WTC11 (cell line): ENCODE measurements around the gene LYST. TPM values are rescaled to one million over a fixed set of nuclear protein-coding genes. Genes with fewer than 3 reads are reported as not detected.

Source experiments
- ATAC-seq: fragments of 200-7000 bp; cut with Tn5 transposase; 2 replicates; pipeline ENCODE4 v1.10.0; 2021; ENCODE audit warnings: mild to moderate bottlenecking, moderate library complexity
- CTCF ChIA-PET: fragments of 300-600 bp; sonication (Branson Sonifier 250); formaldehyde crosslinking; loops from one replicate; lab custom pipeline; 2021; ENCODE audit warnings: antibody characterized with exemption; lab: Charles Lee
- POLR2A ChIA-PET: fragments of 350-600 bp; sonication (Branson Sonifier 250); formaldehyde crosslinking; loops from one replicate; lab custom pipeline; 2021; ENCODE audit warnings: antibody characterized with exemption; lab: Charles Lee
- DNase-seq: peaks from one replicate; pipeline ENCODE4 v3.0.0; 2021; ENCODE audit warnings: low spot score
- H3K27ac Mint-ChIP-seq: 2 replicates; pipeline ENCODE4 v1.8.0; 2021; ENCODE audit warnings: mixed read lengths
- H3K27me3 Mint-ChIP-seq: 2 replicates; pipeline ENCODE4 v1.8.0; 2021; ENCODE audit warnings: low read depth, mild to moderate bottlenecking, moderate library complexity, mixed read lengths
- H3K36me3 Mint-ChIP-seq: 2 replicates; pipeline ENCODE4 v1.8.0; 2021; ENCODE audit warnings: mixed read lengths
- H3K4me1 Mint-ChIP-seq: 2 replicates; pipeline ENCODE4 v1.8.0; 2022; ENCODE audit warnings: mixed read lengths
- H3K4me3 Mint-ChIP-seq: 2 replicates; pipeline ENCODE4 v1.8.0; 2021; ENCODE audit warnings: mild to moderate bottlenecking, moderate library complexity, mixed read lengths
- H3K9me3 Mint-ChIP-seq: 2 replicates; pipeline ENCODE4 v1.8.0; 2021; ENCODE audit warnings: mixed read lengths
- CREB1 ChIP-seq: sonication (generic); formaldehyde crosslinking; IDR thresholded peaks from 2 replicates; pipeline ENCODE4 v1.8.0; 2023; ENCODE audit warnings: mild to moderate bottlenecking, missing genetic modification reagents
- CREM ChIP-seq: sonication (generic); formaldehyde crosslinking; IDR thresholded peaks from 2 replicates; pipeline ENCODE4 v1.8.1; 2022; ENCODE audit warnings: mild to moderate bottlenecking, missing genetic modification reagents, moderate library complexity
- CTCF ChIP-seq: fragments of 200-600 bp; IDR thresholded peaks from 2 replicates; pipeline ENCODE4 v1.8.0; 2022; ENCODE audit warnings: antibody characterized with exemption
- GABPB1 ChIP-seq: sonication (generic); formaldehyde crosslinking; IDR thresholded peaks from 2 replicates; pipeline ENCODE4 v1.8.1; 2023; ENCODE audit warnings: mild to moderate bottlenecking, missing genetic modification reagents
- KAT7 ChIP-seq: sonication (generic); formaldehyde crosslinking; IDR thresholded peaks from 2 replicates; pipeline ENCODE4 v1.8.1; 2023; ENCODE audit warnings: missing genetic modification reagents, mild to moderate bottlenecking, borderline replicate concordance
- MLX ChIP-seq: sonication (generic); formaldehyde crosslinking; IDR thresholded peaks from 2 replicates; pipeline ENCODE4 v1.8.1; 2023; ENCODE audit warnings: mild to moderate bottlenecking, missing genetic modification reagents, moderate library complexity
- MXD4 ChIP-seq: fragments of 250-450 bp; sonication (Bioruptor Pico); IDR thresholded peaks from 2 replicates; pipeline ENCODE4 v1.8.0; 2021; ENCODE audit warnings: mild to moderate bottlenecking, moderate library complexity, borderline replicate concordance
- NFYB ChIP-seq: sonication (generic); formaldehyde crosslinking; conservative IDR thresholded peaks from 2 replicates; pipeline ENCODE4 v1.8.0; 2022; ENCODE audit warnings: low read depth, missing genetic modification reagents
- NR1H2 ChIP-seq: sonication (generic); formaldehyde crosslinking; IDR thresholded peaks from 2 replicates; pipeline ENCODE4 v1.9.0; 2021; ENCODE audit warnings: mild to moderate bottlenecking, moderate library complexity, missing genetic modification reagents
- RELA ChIP-seq: sonication (generic); formaldehyde crosslinking; IDR thresholded peaks from 2 replicates; pipeline ENCODE4 v1.8.1; 2022; ENCODE audit warnings: missing genetic modification reagents, mild to moderate bottlenecking, borderline replicate concordance
- TP53 ChIP-seq: sonication (generic); formaldehyde crosslinking; IDR thresholded peaks from 2 replicates; pipeline ENCODE4 v1.8.1; 2023; ENCODE audit warnings: mild to moderate bottlenecking, missing genetic modification reagents
- ZNF263 ChIP-seq: sonication (generic); formaldehyde crosslinking; IDR thresholded peaks from 2 replicates; pipeline ENCODE4 v1.8.1; 2022; ENCODE audit warnings: low read depth, mild to moderate bottlenecking, moderate library complexity, missing genetic modification reagents
- ZNF317 ChIP-seq: sonication (generic); formaldehyde crosslinking; IDR thresholded peaks from 2 replicates; pipeline ENCODE4 v1.8.1; 2023; ENCODE audit warnings: low read depth, mild to moderate bottlenecking, moderate library complexity, missing genetic modification reagents, borderline replicate concordance
- ZNF423 ChIP-seq: fragments of 250-450 bp; sonication (Bioruptor Pico); IDR thresholded peaks from 2 replicates; pipeline ENCODE4 v2.1.2; 2022; ENCODE audit warnings: mild to moderate bottlenecking, moderate library complexity
- total RNA-seq: library from RNA; stranded (reverse); gene quantifications from 3 replicates; pipeline ENCODE4 v1.2.3, GENCODE V29; 2021
- TF ChIP-seq, protein P1 (sequence below): fragments of 250-450 bp; sonication (Bioruptor Pico); IDR thresholded peaks from 2 replicates; pipeline ENCODE4 v2.1.2; 2022; ENCODE audit warnings: mild to moderate bottlenecking, moderate library complexity
- TF ChIP-seq, protein P2 (sequence below): fragments of 250-450 bp; sonication (Bioruptor Pico); IDR thresholded peaks from 2 replicates; pipeline ENCODE4 v1.8.0; 2021; ENCODE audit warnings: mild to moderate bottlenecking
- TF ChIP-seq, protein P3 (sequence below): sonication (generic); formaldehyde crosslinking; IDR thresholded peaks from 2 replicates; pipeline ENCODE4 v1.8.1; 2022; ENCODE audit warnings: mild to moderate bottlenecking, moderate library complexity, missing genetic modification reagents
- TF ChIP-seq, protein P4 (sequence below): fragments of 250-450 bp; sonication (Bioruptor Pico); conservative IDR thresholded peaks from 2 replicates; pipeline ENCODE4 v1.9.0; 2021; ENCODE audit warnings: mild to moderate bottlenecking

LYST gene
- total RNA-seq, 1 experiment from 2014 or later: 0.59 TPM

DNA sequence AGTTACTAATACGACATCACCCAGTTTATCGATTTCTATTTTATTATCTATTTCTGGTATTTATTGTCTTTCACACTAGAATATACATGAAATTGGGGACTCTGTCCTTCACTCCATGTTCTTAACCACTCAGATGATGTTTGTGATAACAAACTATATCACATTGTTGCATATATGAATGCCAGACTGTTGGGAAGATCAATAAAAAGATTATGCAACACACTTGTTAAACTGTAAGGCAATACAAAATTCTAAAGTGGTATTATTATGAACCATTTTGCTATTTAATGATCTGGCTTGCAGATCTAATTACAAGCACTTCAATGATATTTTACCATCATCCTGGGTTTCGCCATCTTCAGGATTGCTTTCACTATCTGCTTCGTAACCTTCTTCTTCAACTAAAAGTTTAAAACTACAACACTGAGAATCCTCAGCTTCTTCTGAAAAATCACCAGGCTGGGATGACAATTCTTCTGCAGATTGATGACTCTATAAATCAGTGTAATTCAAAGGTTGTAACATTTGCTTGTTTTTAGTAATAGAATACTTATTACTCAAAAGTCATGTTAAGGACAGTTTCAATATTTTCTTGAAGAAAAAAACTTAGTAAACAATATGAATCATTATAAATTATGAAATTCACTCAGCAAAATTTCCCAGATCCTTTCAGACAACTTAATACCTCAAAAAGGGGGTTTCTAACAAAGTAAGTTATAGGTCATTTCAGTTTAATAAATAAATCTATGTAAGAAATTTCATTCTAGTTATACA is 63.9 kb downstream of the LYST start:
- no peak for DNase-seq
- ChIA-PET CTCF (interaction anchor here (1.5 kb wide), 1 partner anchor 169 kb away, joined by 5 read pairs; no protein-coding TSS in a partner anchor), POLR2A (no interaction called here)
- no peaks in the 10 kb centered on the region for H3K27me3 Mint-ChIP-seq
- TF ChIP-seq TP53 (CRISPR knock-in tag) (no peak), NFYB (CRISPR knock-in tag) (no peak), KAT7 (CRISPR knock-in tag) (no peak), RELA (CRISPR knock-in tag) (no peak), CREM (CRISPR knock-in tag) (no peak), MLX (CRISPR knock-in tag) (no peak), CREB1 (CRISPR knock-in tag) (no peak), ZNF423 (CRISPR knock-in tag) (no peak)
- TF ChIP-seq, protein P1, sequence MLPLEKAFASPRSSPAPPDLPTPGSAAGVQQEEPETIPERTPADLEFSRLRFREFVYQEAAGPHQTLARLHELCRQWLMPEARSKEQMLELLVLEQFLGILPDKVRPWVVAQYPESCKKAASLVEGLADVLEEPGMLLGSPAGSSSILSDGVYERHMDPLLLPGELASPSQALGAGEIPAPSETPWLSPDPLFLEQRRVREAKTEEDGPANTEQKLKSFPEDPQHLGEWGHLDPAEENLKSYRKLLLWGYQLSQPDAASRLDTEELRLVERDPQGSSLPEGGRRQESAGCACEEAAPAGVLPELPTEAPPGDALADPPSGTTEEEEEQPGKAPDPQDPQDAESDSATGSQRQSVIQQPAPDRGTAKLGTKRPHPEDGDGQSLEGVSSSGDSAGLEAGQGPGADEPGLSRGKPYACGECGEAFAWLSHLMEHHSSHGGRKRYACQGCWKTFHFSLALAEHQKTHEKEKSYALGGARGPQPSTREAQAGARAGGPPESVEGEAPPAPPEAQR (CRISPR knock-in tag): no peak
- TF ChIP-seq, protein P2, sequence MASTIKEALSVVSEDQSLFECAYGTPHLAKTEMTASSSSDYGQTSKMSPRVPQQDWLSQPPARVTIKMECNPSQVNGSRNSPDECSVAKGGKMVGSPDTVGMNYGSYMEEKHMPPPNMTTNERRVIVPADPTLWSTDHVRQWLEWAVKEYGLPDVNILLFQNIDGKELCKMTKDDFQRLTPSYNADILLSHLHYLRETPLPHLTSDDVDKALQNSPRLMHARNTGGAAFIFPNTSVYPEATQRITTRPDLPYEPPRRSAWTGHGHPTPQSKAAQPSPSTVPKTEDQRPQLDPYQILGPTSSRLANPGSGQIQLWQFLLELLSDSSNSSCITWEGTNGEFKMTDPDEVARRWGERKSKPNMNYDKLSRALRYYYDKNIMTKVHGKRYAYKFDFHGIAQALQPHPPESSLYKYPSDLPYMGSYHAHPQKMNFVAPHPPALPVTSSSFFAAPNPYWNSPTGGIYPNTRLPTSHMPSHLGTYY: no peak
- no peak overlapping the region for H3K27ac Mint-ChIP-seq
- no peak overlapping the region for H3K4me3 Mint-ChIP-seq
- H3K36me3 Mint-ChIP-seq: no peaks in the 10 kb centered on the region
- no peaks in the 10 kb centered on the region for H3K4me1 Mint-ChIP-seq
- no peaks in the 10 kb centered on the region for H3K9me3 Mint-ChIP-seq
- no peak for ATAC-seq

DNA sequence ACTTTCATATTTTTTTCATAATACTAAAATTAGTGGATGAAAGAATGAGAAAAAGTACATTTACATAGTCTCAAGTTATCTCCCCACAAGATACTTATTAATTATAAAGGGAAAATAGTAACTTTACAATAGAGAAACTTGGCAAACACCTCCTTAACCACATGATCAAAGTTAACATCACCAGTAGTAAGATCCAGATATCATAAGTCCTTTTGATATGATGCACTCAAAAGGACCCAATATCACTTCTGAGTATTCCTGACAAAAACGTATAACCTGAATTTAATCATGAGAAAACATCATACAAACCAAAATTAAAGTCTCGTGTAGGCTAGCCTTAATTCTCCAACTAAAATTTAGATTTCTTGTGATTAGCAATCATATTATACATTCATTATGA is 67.4 kb downstream of the LYST start:
- H3K4me1 Mint-ChIP-seq: no peaks in the 10 kb centered on the region
- TF ChIP-seq NR1H2 (CRISPR knock-in tag) (no peak), MXD4 (CRISPR knock-in tag) (no peak), CTCF (no peak), GABPB1 (CRISPR knock-in tag) (no peak), ZNF317 (CRISPR knock-in tag) (no peak), TP53 (CRISPR knock-in tag) (no peak), ZNF263 (CRISPR knock-in tag) (no peak)
- TF ChIP-seq, protein P3, sequence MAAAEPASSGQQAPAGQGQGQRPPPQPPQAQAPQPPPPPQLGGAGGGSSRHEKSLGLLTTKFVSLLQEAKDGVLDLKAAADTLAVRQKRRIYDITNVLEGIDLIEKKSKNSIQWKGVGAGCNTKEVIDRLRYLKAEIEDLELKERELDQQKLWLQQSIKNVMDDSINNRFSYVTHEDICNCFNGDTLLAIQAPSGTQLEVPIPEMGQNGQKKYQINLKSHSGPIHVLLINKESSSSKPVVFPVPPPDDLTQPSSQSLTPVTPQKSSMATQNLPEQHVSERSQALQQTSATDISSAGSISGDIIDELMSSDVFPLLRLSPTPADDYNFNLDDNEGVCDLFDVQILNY (CRISPR knock-in tag): no peak
- TF ChIP-seq, protein P4, sequence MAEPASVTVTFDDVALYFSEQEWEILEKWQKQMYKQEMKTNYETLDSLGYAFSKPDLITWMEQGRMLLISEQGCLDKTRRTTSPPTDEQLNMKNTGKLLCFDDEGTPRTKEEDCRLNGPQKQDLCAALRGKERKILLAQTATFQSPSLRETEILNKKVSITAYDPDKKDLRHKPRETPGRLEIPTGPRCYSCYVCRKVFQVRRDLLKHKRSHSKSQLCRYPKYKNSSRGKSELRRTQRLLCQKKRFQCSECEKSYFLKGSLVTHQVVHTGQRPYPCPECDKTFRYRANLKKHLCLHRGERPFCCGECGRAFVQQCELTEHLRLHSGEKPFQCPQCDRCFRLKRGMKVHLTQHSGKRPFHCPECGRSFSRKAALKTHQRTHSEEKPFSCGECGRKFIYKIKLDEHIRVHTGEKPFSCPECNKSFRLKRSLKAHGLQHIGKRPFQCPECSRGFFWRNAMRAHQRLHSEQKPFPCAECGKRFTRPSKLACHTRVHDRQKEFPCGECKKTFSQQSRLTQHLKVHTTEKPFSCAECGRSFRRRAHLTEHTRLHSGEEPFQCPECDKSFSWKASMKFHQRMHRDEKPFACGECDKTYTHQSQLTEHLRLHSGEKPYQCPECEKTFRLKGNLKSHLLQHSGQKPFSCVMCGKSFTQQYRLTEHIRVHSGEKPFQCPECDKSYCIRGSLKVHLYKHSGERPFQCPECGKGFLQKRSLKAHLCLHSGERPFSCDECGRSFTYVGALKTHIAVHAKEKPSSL: no peak
- TF ChIP-seq, all 79 proteins: peak for 0
- H3K36me3 Mint-ChIP-seq: no peaks in the 10 kb centered on the region
- DNase-seq: no peak
- ATAC-seq: no peak
- CTCF ChIA-PET: no interaction called here
- H3K9me3 Mint-ChIP-seq: no peaks in the 10 kb centered on the region
- POLR2A ChIA-PET: no interaction called here
- H3K27ac Mint-ChIP-seq: no peak overlapping the region
- no peak overlapping the region for H3K4me3 Mint-ChIP-seq
- H3K27me3 Mint-ChIP-seq: no peaks in the 10 kb centered on the region
